ENCODE measurements around the gene DENND1A.

DNA sequence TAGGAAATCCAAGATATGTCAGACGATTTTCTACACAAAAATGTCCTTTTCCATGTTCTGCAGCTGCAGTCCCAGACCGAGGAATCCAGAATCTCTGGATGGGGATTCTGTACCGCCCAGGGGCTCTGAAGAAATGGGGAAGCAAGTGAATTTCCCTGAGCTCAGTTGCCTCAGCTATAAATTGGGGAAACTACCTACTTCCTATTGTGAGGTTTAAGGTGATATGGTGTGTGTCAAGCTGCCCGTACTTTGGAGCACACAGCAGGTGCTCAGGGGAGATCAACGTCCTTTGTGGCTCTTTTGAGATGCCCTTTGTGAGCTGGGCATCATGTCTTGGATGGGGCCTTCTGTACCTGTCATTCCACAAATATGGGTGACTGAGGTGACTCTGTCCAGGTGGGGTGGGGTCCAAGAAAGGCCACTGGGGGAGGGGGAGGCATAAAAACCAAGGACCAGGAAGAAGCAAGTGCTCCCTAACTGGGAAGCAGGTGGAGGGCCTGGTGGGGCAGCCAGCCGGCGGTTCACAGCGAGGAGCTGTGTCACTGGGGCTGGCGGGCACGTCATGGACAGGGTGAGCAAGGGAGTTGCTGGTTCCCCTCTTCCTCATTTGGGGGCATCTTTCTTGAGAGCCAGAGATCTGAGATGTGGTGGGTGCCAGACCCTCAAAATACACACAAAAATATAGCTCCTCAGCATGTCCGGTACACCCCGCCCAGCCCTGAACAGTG lies 457.9 kb downstream of the DENND1A start:
- TF ChIP-seq ELF4 (IDR thresholded peaks at IDR 0.05), result no peak
- TF ChIP-seq FOXA1 (IDR thresholded peaks at IDR 0.05), result no peak
- no peak for TF ChIP-seq FOXM1 (IDR thresholded peaks at IDR 0.05; ENCODE audit: borderline replicate concordance)
- no peak for TF ChIP-seq ZNF384 (IDR thresholded peaks at IDR 0.05)
- TF ChIP-seq TARDBP (IDR thresholded peaks at IDR 0.05), result no peak
- TF ChIP-seq, protein P1, sequence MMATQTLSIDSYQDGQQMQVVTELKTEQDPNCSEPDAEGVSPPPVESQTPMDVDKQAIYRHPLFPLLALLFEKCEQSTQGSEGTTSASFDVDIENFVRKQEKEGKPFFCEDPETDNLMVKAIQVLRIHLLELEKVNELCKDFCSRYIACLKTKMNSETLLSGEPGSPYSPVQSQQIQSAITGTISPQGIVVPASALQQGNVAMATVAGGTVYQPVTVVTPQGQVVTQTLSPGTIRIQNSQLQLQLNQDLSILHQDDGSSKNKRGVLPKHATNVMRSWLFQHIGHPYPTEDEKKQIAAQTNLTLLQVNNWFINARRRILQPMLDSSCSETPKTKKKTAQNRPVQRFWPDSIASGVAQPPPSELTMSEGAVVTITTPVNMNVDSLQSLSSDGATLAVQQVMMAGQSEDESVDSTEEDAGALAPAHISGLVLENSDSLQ (IDR thresholded peaks at IDR 0.05), result no peak
- TF ChIP-seq BHLHE40 (IDR thresholded peaks at IDR 0.05; ENCODE audit: borderline replicate concordance), result no peak

Measured in HEK293T (cell line).